K562 (cell line): ENCODE measurements around the gene CCL27. TPM values are rescaled to one million over a fixed set of nuclear protein-coding genes. Genes with fewer than 3 reads are reported as not detected.

Experiments used
- ATAC-seq: fragments of 200-7000 bp; cut with Tn5 transposase; 3 replicates; pipeline ENCODE4 v1.9.1; 2020; ENCODE audit warnings: moderate library complexity
- BruUV-seq: library from RNA; stranded (reverse); fragments of 400-500 nt; replicated peaks from 2 replicates; lab custom pipeline; 2021; lab: Mats Ljungman, UMichigan
- CTCF ChIA-PET: fragments of 300-600 bp; formaldehyde crosslinking; extraction: SDS; loops from one replicate; lab custom pipeline; 2021; ENCODE audit warnings: low intra/inter-chr PET ratio; lab: Yijun Ruan, JAX
- POLR2A ChIA-PET: fragments of 300-600, 350-650 bp; sonication (Branson Sonifier 250); formaldehyde crosslinking; extraction: SDS; loops from one replicate; lab custom pipeline; 2021; ENCODE audit warnings: antibody characterized with exemption, inconsistent platforms; lab: Yijun Ruan, JAX
- DNase-seq, 4 experiments: peaks; one replicate each; pipeline versions ENCODE4 v3.0.0 to v3.0.0-alpha.2; 2011 to 2018; ENCODE audit warnings: low spot score in 3 of 4, mixed read lengths in 3 of 4; ENCODE audit errors: extremely low read depth in 1 of 4
- FAIRE-seq: peaks from 2 replicates; lab custom pipeline; 2011; peaks lifted over from hg19 to GRCh38; lab: Jason Lieb, UNC
- H2AFZ ChIP-seq: 2 replicates; pipeline ENCODE4 v1.6.0; 2011; ENCODE audit warnings: low read depth, low read length, control low read depth, inconsistent platforms
- H3K27ac ChIP-seq: fragments of 200-600 bp; 3 replicates; pipeline ENCODE4 v1.8.0; 2011; ENCODE audit warnings: low read depth, mild to moderate bottlenecking, control low read depth, inconsistent platforms, low read length, moderate library complexity, mixed read lengths; ENCODE audit errors: extremely low read depth
- H3K27me3 ChIP-seq, 2 experiments: fragments of 300-600 bp in 1 of 2; 2 replicates in 1 of 2; 3 replicates in 1 of 2; pipeline versions ENCODE4 v1.6.0 to v1.8.0; 2011; ENCODE audit warnings: inconsistent platforms in 2 of 2, low read length in 2 of 2, mild to moderate bottlenecking in 1 of 2, mixed read lengths in 1 of 2, moderate library complexity in 1 of 2; ENCODE audit not compliant: control insufficient read depth in 2 of 2, insufficient read depth in 2 of 2
- H3K36me3 ChIP-seq: fragments of 300-600 bp; 3 replicates; pipeline ENCODE4 v1.8.0; 2011; ENCODE audit warnings: mild to moderate bottlenecking, low read length, inconsistent platforms; ENCODE audit not compliant: control insufficient read depth, insufficient read depth
- H3K4me1 ChIP-seq, 2 experiments: fragments of 200-600 bp in 1 of 2; replicated peaks in 1 of 2; 2 replicates in 1 of 2; 3 replicates in 1 of 2; pipeline versions ENCODE4 v1.5.1 to v1.8.0; 2011; ENCODE audit warnings: inconsistent platforms in 2 of 2, low read length in 2 of 2, mild to moderate bottlenecking in 1 of 2, mixed read lengths in 1 of 2, moderate library complexity in 1 of 2; ENCODE audit not compliant: control insufficient read depth in 2 of 2, insufficient read depth in 2 of 2
- H3K4me2 ChIP-seq: 2 replicates; pipeline ENCODE4 v1.6.1; 2011; ENCODE audit warnings: low read length, control low read depth, inconsistent platforms, mixed read lengths; ENCODE audit not compliant: insufficient read depth
- H3K4me3 ChIP-seq: fragments of 200-600 bp; sonication (generic), shearing (Covaris generic); 2 replicates; pipeline ENCODE4 v1.5.1; 2016; ENCODE audit warnings: control low read depth, inconsistent platforms
- H3K79me2 ChIP-seq: fragments of 200-600 bp; 3 replicates; pipeline ENCODE4 v1.8.0; 2011; ENCODE audit warnings: low read length, inconsistent platforms; ENCODE audit not compliant: control insufficient read depth, insufficient read depth
- H3K9ac ChIP-seq, 2 experiments: 2 replicates each; pipeline versions ENCODE4 v1.6.0 to v1.6.1; 2011; ENCODE audit warnings: low read depth in 2 of 2, low read length in 2 of 2, control low read depth in 1 of 2, inconsistent platforms in 1 of 2, mild to moderate bottlenecking in 1 of 2, mixed read lengths in 1 of 2; ENCODE audit not compliant: insufficient read depth in 1 of 2
- H3K9me1 ChIP-seq: one replicate; pipeline ENCODE4 v1.6.0; 2011; ENCODE audit warnings: inconsistent platforms, mild to moderate bottlenecking, low read length, moderate library complexity; ENCODE audit not compliant: control insufficient read depth, insufficient read depth
- H3K9me3 ChIP-seq: replicated peaks from 2 replicates; pipeline ENCODE4 v1.5.1; 2011; ENCODE audit warnings: low read depth, low read length, inconsistent platforms; ENCODE audit not compliant: control insufficient read depth, insufficient read depth
- H4K20me1 ChIP-seq: replicated peaks from 2 replicates; pipeline ENCODE4 v1.6.1; 2011; ENCODE audit warnings: low read length, inconsistent platforms, mixed read lengths; ENCODE audit not compliant: control insufficient read depth, insufficient read depth
- CREB3 ChIP-seq: fragments of 450-650 bp; conservative IDR thresholded peaks from 2 replicates; pipeline ENCODE4 v1.6.1; 2016; ENCODE audit warnings: missing genetic modification characterization, low read depth, mild to moderate bottlenecking, missing compliant biosample characterization, moderate library complexity
- CTBP1 ChIP-seq: fragments of 450-650 bp; IDR thresholded peaks from 2 replicates; pipeline ENCODE4 v1.6.1; 2016; ENCODE audit warnings: borderline replicate concordance
- HCFC1 ChIP-seq: IDR thresholded peaks from 2 replicates; pipeline ENCODE4 v1.6.1; 2012; ENCODE audit warnings: low read depth, low read length, improper control_type of control experiment
- MBD1 ChIP-seq: fragments of 250-450 bp; sonication (Bioruptor Pico); IDR thresholded peaks from 2 replicates; pipeline ENCODE4 v1.8.0; 2022; ENCODE audit warnings: inconsistent platforms
- POU5F1 ChIP-seq: fragments of 150-350 bp; IDR thresholded peaks from 2 replicates; pipeline ENCODE4 v1.6.1; 2014; ENCODE audit warnings: borderline replicate concordance, low read length, low read depth, mild to moderate bottlenecking; ENCODE audit not compliant: partially characterized antibody
- SMC3 ChIP-seq: conservative IDR thresholded peaks from 2 replicates; pipeline ENCODE4 v1.6.1; 2011; ENCODE audit warnings: low read depth, low read length, improper control_type of control experiment; ENCODE audit not compliant: insufficient read depth
- SRF ChIP-seq, 2 experiments: fragments of 250-450, 450-650 bp in 1 of 2; sonication (Bioruptor Pico) in 1 of 2; sonication (generic) in 1 of 2; formaldehyde crosslinking; IDR thresholded peaks; 2 replicates each; pipeline versions ENCODE4 v1.5.0 to v1.5.1; 2020 to 2022; ENCODE audit warnings: mild to moderate bottlenecking in 1 of 2, missing genetic modification reagents in 1 of 2
- STAT5B ChIP-seq: fragments of 250-450 bp; sonication (Bioruptor Pico); IDR thresholded peaks from 2 replicates; pipeline ENCODE4 v1.8.0; 2021; ENCODE audit warnings: mild to moderate bottlenecking, inconsistent platforms
- STAT6 ChIP-seq: sonication (generic); formaldehyde crosslinking; IDR thresholded peaks from 2 replicates; pipeline ENCODE4 v1.8.1; 2023; ENCODE audit warnings: mild to moderate bottlenecking, missing genetic modification reagents
- ZNF347 ChIP-seq: fragments of 450-650 bp; formaldehyde crosslinking; IDR thresholded peaks from 2 replicates; pipeline ENCODE4 v1.4.0; 2020; ENCODE audit warnings: low read depth, mild to moderate bottlenecking, moderate library complexity
- WGBS: fragments of 100-300 bp; shearing (Covaris generic); methylation state at CpG from one replicate; pipeline ENCODE4 v1.1.6; 2016; ENCODE audit warnings: low coverage, mixed read lengths; ENCODE audit not compliant: insufficient coverage; ENCODE audit errors: missing lambda C conversion rate; 5-methylcytosine and 5-hydroxymethylcytosine counted together
- in situ Hi-C: fragments of 300-500 bp; cut with MboI; formaldehyde crosslinking; loops from 4 replicates; pipeline ENCODE4 v1.15.0; 2018; ENCODE audit warnings: inconsistent platforms, mixed read lengths
- intact Hi-C: fragments of 100-400 bp; cut with micrococcal nuclease; formaldehyde crosslinking; loops from 2 replicates; pipeline ENCODE4 v1.14.2; 2022
- polyA plus RNA-seq, 8 experiments: library from polyadenylated mRNA; depleted of rRNA in 4 of 8; stranded (reverse) in 5 of 8; unstranded in 3 of 8; fragments of >200 nt; fragmentation: Nextera tagmentation in 2 of 8; fragmentation: Illumina TruSeq in 1 of 8; extraction: Ambion mirVana in 2 of 8; extraction: Trizol in 1 of 8; gene quantifications; 2 replicates each; pipeline versions ENCODE4 v1.2.1 to v1.2.3, GENCODE V29; 2011 to 2014; ENCODE audit warnings: inconsistent platforms in 1 of 8, missing spikeins in 1 of 8
- total RNA-seq, 7 experiments: library from RNA; depleted of rRNA in 6 of 7; stranded (reverse); fragments of >200 nt in 6 of 7; fragmentation: Illumina TruSeq in 2 of 7; extraction: Trizol in 2 of 7; gene quantifications; 2 replicates each; pipeline versions ENCODE4 v1.2.1 to v1.2.3, GENCODE V29; 2011 to 2021; ENCODE audit warnings: low replicate concordance in 1 of 7
- TF ChIP-seq, protein P1 (sequence below), 3 experiments: IDR thresholded peaks in 2 of 3; conservative IDR thresholded peaks in 1 of 3; 2 replicates each; pipeline ENCODE4 v1.5.1; 2011 to 2012; ENCODE audit warnings: low read length in 3 of 3, mild to moderate bottlenecking in 3 of 3, control low read depth in 2 of 3, improper control_type of control experiment in 1 of 3, inconsistent platforms in 1 of 3, low read depth in 1 of 3, mixed read lengths in 1 of 3, moderate library complexity in 1 of 3; ENCODE audit not compliant: insufficient read depth in 2 of 3

CCL27 gene
- total and polyA plus RNA-seq, 9 of the 15 experiments (the other 6 are each of a cell fraction or from before 2014, with no cell fraction given), result 0.10 to 0.53 (median 0.27) TPM; not detected in 5

- ATAC-seq, result peak; percentile 95
- POLR2A ChIA-PET, result interaction anchor here (0.6 kb wide), 1 partner anchor 378 kb away, joined by 3 read pairs; the partner anchor contains the start of gene FANCG
- Histone ChIP-seq H3K27me3 (peaks cover 0 to 5% of the 10 kb centered on the region in 2 experiments; a peak in 2 of 5 replicates), H3K27ac (no peak overlapping the region), H4K20me1 (no peaks in the 10 kb centered on the region), H3K4me3 (peak overlapping the region; percentile 46), H3K4me1 (peaks cover 0 to 13% of the 10 kb centered on the region in 2 experiments; a peak in 3 of 5 replicates), H3K36me3 (no peaks in the 10 kb centered on the region), H3K79me2 (no peaks in the 10 kb centered on the region), H2AFZ (peak overlapping the region; percentile 76), H3K9me3 (no peaks in the 10 kb centered on the region), H3K9me1 (no peaks in the 10 kb centered on the region), H3K4me2 (peak overlapping the region; percentile 79), H3K9ac (peak overlapping the region in 1 of 2 experiments; percentile 77; a peak in 2 of 4 replicates)
- WGBS, result 2% methylated on average over 27 of the region's 30 CpGs
- DNase-seq, result peak; percentile 76 to 79 (median 77)
- no TSS peak for BruUV-seq
- in situ Hi-C loops, result no loop called here
- CTCF ChIA-PET, result interaction anchor here (0.9 to 2.4 kb wide), 6 partner anchors 24 to 89 kb away, joined by 3 to 20 read pairs (median 4); partner anchors contain the start of gene RPP25L
- FAIRE-seq, result peak; percentile 81
- intact Hi-C loops, result loop anchor here (1.0 to 10.0 kb wide), 2 partner anchors 27 to 87 kb away; partner anchors contain the start of gene RPP25L
- TF ChIP-seq STAT5B (CRISPR knock-in tag) (no peak), MBD1 (no peak), SMC3 (peak; percentile 78), POU5F1 (no peak), SRF (CRISPR knock-in tag; IDR thresholded peaks at IDR 0.05) (peak in 1 of 2 experiments; percentile 86; a peak in 2 of 4 replicates), CREB3 (no peak), STAT6 (CRISPR knock-in tag) (no peak), CTBP1 (peak; percentile 23; the same call in 1 of the 2 replicates), HCFC1 (no peak), ZNF347 (CRISPR knock-in tag) (no peak)
- TF ChIP-seq, protein P1, sequence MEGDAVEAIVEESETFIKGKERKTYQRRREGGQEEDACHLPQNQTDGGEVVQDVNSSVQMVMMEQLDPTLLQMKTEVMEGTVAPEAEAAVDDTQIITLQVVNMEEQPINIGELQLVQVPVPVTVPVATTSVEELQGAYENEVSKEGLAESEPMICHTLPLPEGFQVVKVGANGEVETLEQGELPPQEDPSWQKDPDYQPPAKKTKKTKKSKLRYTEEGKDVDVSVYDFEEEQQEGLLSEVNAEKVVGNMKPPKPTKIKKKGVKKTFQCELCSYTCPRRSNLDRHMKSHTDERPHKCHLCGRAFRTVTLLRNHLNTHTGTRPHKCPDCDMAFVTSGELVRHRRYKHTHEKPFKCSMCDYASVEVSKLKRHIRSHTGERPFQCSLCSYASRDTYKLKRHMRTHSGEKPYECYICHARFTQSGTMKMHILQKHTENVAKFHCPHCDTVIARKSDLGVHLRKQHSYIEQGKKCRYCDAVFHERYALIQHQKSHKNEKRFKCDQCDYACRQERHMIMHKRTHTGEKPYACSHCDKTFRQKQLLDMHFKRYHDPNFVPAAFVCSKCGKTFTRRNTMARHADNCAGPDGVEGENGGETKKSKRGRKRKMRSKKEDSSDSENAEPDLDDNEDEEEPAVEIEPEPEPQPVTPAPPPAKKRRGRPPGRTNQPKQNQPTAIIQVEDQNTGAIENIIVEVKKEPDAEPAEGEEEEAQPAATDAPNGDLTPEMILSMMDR (IDR thresholded peaks at IDR 0.05 in 2 of 3, conservative IDR thresholded peaks at IDR 0.05 in 1 of 3; ENCODE audit: insufficient read depth in 2 of 3, low read depth in 1 of 3, low read length in 3 of 3), result peak; percentile 92 to 95 (median 93)
Measured at GRCh38 chr9:34701769-34702736, 39.6 kb upstream of the CCL27 start.
